HL-60 (cell line): ENCODE data around the gene AFF4.

Source experiments
- DNase-seq, 2 experiments: peaks; one replicate each; pipeline ENCODE4 v3.0.0-alpha.2; 2010 to 2020; ENCODE audit warnings: low read depth in 1 of 2, low spot score in 1 of 2
- H3K27ac ChIP-seq: fragments of 250-450 bp; sonication (Bioruptor Pico); replicated peaks from 2 replicates; pipeline ENCODE4 v1.5.1; 2020; ENCODE audit warnings: mild to moderate bottlenecking, moderate library complexity
- H3K27me3 ChIP-seq: fragments of 250-450 bp; sonication (Bioruptor Pico); 2 replicates; pipeline ENCODE4 v1.5.1; 2021; ENCODE audit warnings: mild to moderate bottlenecking, moderate library complexity; ENCODE audit not compliant: insufficient read depth, poor library complexity, severe bottlenecking
- H3K4me3 ChIP-seq: replicated peaks from 2 replicates; pipeline ENCODE4 v1.5.1; 2011; ENCODE audit warnings: mild to moderate bottlenecking, control low read depth, low read length; ENCODE audit not compliant: insufficient read depth
- CTCF ChIP-seq: IDR thresholded peaks from one replicate; pipeline ENCODE4 v1.5.1; 2011; ENCODE audit warnings: low read length, control low read depth, inconsistent platforms; ENCODE audit not compliant: insufficient read depth
- GABPA ChIP-seq: IDR thresholded peaks from 2 replicates; pipeline ENCODE4 v1.6.1; 2012; ENCODE audit warnings: low read depth
- POLR2AphosphoS5 ChIP-seq: IDR thresholded peaks from 2 replicates; pipeline ENCODE4 v1.6.1; 2012; ENCODE audit warnings: low read depth
- REST ChIP-seq: IDR thresholded peaks from 2 replicates; pipeline ENCODE4 v1.6.1; 2012; ENCODE audit warnings: low read depth; ENCODE audit not compliant: insufficient replicate concordance
- SPI1 ChIP-seq: IDR thresholded peaks from 2 replicates; pipeline ENCODE4 v1.6.1; 2012; ENCODE audit warnings: low read depth, mild to moderate bottlenecking, borderline replicate concordance

AFF4 gene

GRCh38 chr5:132870801-132871200 lies 92.6 kb downstream of the AFF4 start:
- Histone ChIP-seq H3K4me3 (no peak overlapping the region), H3K27me3 (no peaks in the 10 kb centered on the region), H3K27ac (no peak overlapping the region)
- TF ChIP-seq SPI1: no peak
- no peak for TF ChIP-seq POLR2AphosphoS5
- no peak for TF ChIP-seq CTCF
- no peak for TF ChIP-seq GABPA
- TF ChIP-seq REST: no peak
- DNase-seq: no peak

GRCh38 chr5:132868754-132869153 lies 94.7 kb downstream of the AFF4 start:
- no peak for DNase-seq
- Histone ChIP-seq H3K27me3 (no peaks in the 10 kb centered on the region), H3K27ac (no peak overlapping the region), H3K4me3 (no peak overlapping the region)
- TF ChIP-seq REST (no peak), SPI1 (no peak), CTCF (no peak), GABPA (no peak), POLR2AphosphoS5 (no peak)

- no peak for TF ChIP-seq REST
- no peak for TF ChIP-seq POLR2AphosphoS5
- no peak for TF ChIP-seq GABPA
- no peak for TF ChIP-seq CTCF
- no peak for TF ChIP-seq SPI1
- Histone ChIP-seq H3K27ac (peak overlapping the region; percentile 94), H3K4me3 (peak overlapping the region; percentile 69), H3K27me3 (no peaks in the 10 kb centered on the region)
- DNase-seq: no peak
Observed at GRCh38 chr5:132867046-132867451, 96.4 kb downstream of the AFF4 start.
